Measurements from ENCODE around the gene CD74. TPM values are rescaled to one million over a fixed set of nuclear protein-coding genes. Genes with fewer than 3 reads are reported as not detected.
"Not testable (repeated sequence)": the region's sequence is repeated elsewhere in the genome, so short reads cannot be mapped to it uniquely, and the experiment has no call there.

The CD74 gene
- total RNA-seq, 1 donor from 2014 or later: 41.3 TPM

- Mint-ChIP-seq H3K27ac (no peak overlapping the region), H3K27me3 (no peaks in the 10 kb centered on the region), H3K4me3 (ENCODE audit: low read depth) (no peak overlapping the region), H3K36me3 (ENCODE audit: insufficient read depth) (no peaks in the 10 kb centered on the region), H3K9me3 (ENCODE audit: low read depth) (no peaks in the 10 kb centered on the region), H3K4me1 (ENCODE audit: low read depth) (peaks cover 7% of the 10 kb centered on the region)
- no peak for DNase-seq (ENCODE audit: low spot score, unreplicated experiment)
- no peak for TF ChIP-seq CTCF (IDR thresholded peaks at IDR 0.05; ENCODE audit: unreplicated experiment)
Observed at GRCh38 chr5:150431048-150431447, 18.3 kb upstream of the CD74 start.

- TF ChIP-seq CTCF (IDR thresholded peaks at IDR 0.05; ENCODE audit: unreplicated experiment): no peak
- DNase-seq (ENCODE audit: low spot score, unreplicated experiment): no peak
- no peaks in the 10 kb centered on the region for H3K9me3 Mint-ChIP-seq (ENCODE audit: low read depth)
- no peak overlapping the region for H3K27ac Mint-ChIP-seq
- peaks cover 7% of the 10 kb centered on the region for H3K4me1 Mint-ChIP-seq (ENCODE audit: low read depth)
- no peak overlapping the region for H3K4me3 Mint-ChIP-seq (ENCODE audit: low read depth)
- H3K36me3 Mint-ChIP-seq (ENCODE audit: insufficient read depth): no peaks in the 10 kb centered on the region
- H3K27me3 Mint-ChIP-seq: peaks cover 3% of the 10 kb centered on the region
Observed at GRCh38 chr5:150429410-150429873, 16.7 kb upstream of the CD74 start.

GRCh38 chr5:150428978-150429377 is 16.3 kb upstream of the CD74 start:
- Mint-ChIP-seq H3K36me3 (ENCODE audit: insufficient read depth) (no peaks in the 10 kb centered on the region), H3K27ac (peak overlapping the region; percentile 43)

GRCh38 chr5:150428106-150428876 is 15.6 kb upstream of the CD74 start:
- Mint-ChIP-seq H3K27me3 (peaks cover 3% of the 10 kb centered on the region), H3K9me3 (ENCODE audit: low read depth) (no peaks in the 10 kb centered on the region), H3K4me3 (ENCODE audit: low read depth) (no peak overlapping the region), H3K36me3 (ENCODE audit: insufficient read depth) (no peaks in the 10 kb centered on the region), H3K4me1 (ENCODE audit: low read depth) (peaks cover 7% of the 10 kb centered on the region), H3K27ac (peak overlapping the region; percentile 78)
- DNase-seq (ENCODE audit: low spot score, unreplicated experiment): no peak
- TF ChIP-seq CTCF (IDR thresholded peaks at IDR 0.05; ENCODE audit: unreplicated experiment): no peak

More at GRCh38 chr5:150428978-150429377, 16.3 kb upstream of the CD74 start:
- no peak for DNase-seq (ENCODE audit: low spot score, unreplicated experiment)
- no peak overlapping the region for H3K4me3 Mint-ChIP-seq (ENCODE audit: low read depth)
- TF ChIP-seq CTCF (IDR thresholded peaks at IDR 0.05; ENCODE audit: unreplicated experiment): no peak
- peaks cover 3% of the 10 kb centered on the region for H3K27me3 Mint-ChIP-seq
- no peaks in the 10 kb centered on the region for H3K9me3 Mint-ChIP-seq (ENCODE audit: low read depth)
- H3K4me1 Mint-ChIP-seq (ENCODE audit: low read depth): peaks cover 7% of the 10 kb centered on the region

- H3K36me3 Mint-ChIP-seq (ENCODE audit: insufficient read depth); H3K27me3 Mint-ChIP-seq; H3K27ac Mint-ChIP-seq; DNase-seq (ENCODE audit: low spot score, unreplicated experiment); H3K4me1 Mint-ChIP-seq (ENCODE audit: low read depth); H3K4me3 Mint-ChIP-seq (ENCODE audit: low read depth); H3K9me3 Mint-ChIP-seq (ENCODE audit: low read depth): not testable (repeated sequence)
Observed at GRCh38 chr5:150426165-150426564, 13.5 kb upstream of the CD74 start.

DNA sequence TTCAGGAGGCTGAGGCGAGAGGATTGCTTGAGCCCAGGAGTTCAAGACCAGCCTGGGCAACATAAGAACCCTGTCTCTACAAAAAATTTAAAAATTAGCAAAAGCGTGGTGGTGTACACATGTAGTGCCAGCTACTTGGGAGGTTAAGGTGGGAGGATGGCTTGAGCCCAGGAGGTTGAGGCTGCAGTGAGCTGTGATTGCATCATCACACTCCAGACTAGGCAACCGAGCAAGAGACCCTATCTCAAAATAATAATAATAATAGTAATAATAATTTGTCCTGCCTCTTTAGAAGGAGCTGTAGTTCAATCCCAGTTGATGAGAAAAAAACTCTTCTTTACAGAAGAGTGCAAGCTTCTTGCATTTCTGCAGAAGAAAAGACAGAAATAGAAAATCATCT is 10.0 kb upstream of the CD74 start:
- H3K36me3 Mint-ChIP-seq (ENCODE audit: insufficient read depth): no peaks in the 10 kb centered on the region
- H3K9me3 Mint-ChIP-seq (ENCODE audit: low read depth): no peaks in the 10 kb centered on the region
- no peak for TF ChIP-seq CTCF (IDR thresholded peaks at IDR 0.05; ENCODE audit: unreplicated experiment)
- peaks cover 7% of the 10 kb centered on the region for H3K27me3 Mint-ChIP-seq
- H3K27ac Mint-ChIP-seq: no peak overlapping the region
- DNase-seq (ENCODE audit: low spot score, unreplicated experiment): no peak
- H3K4me3 Mint-ChIP-seq (ENCODE audit: low read depth): no peak overlapping the region
- peaks cover under 1% of the 10 kb centered on the region for H3K4me1 Mint-ChIP-seq (ENCODE audit: low read depth)
